Tibial nerve (tissue), 4 donors: Measurements from ENCODE around the gene ZC3H13.

Source experiments
- CTCF ChIP-seq, 5 experiments: fragments of 200-600 bp in 3 of 5; fragments of 450-650 bp in 2 of 5; sonication (generic) in 3 of 5; IDR thresholded peaks; one replicate each; pipeline ENCODE4 v1.5.1; 2016 to 2019; ENCODE audit warnings: antibody characterized with exemption in 5 of 5, mild to moderate bottlenecking in 3 of 5, moderate library complexity in 2 of 5
- EP300 ChIP-seq, 2 donors: sonication (generic); formaldehyde crosslinking; IDR thresholded peaks; one replicate each; pipeline ENCODE4 v1.6.1; 2017; ENCODE audit warnings: antibody characterized with exemption in 2 of 2, mild to moderate bottlenecking in 1 of 2
- POLR2A ChIP-seq, 2 donors: fragments of 450-650 bp; IDR thresholded peaks; one replicate each; pipeline ENCODE4 v1.6.1; 2017; ENCODE audit warnings: antibody characterized with exemption in 2 of 2, mild to moderate bottlenecking in 2 of 2, moderate library complexity in 2 of 2

- TF ChIP-seq CTCF (IDR thresholded peaks at IDR 0.05) (no peak), EP300 (IDR thresholded peaks at IDR 0.05) (no peak), POLR2A (IDR thresholded peaks at IDR 0.05) (no peak)
These were observed 44.5 kb upstream of the ZC3H13 start for GRCh38 chr13:46097015-46097414.
